Renal cortex interstitium (tissue), 11 donors: ENCODE data around the gene EEIG1. TPM values are rescaled to one million over a fixed set of nuclear protein-coding genes. Genes with fewer than 3 reads are reported as not detected.

Source experiments
- DNase-seq, 11 donors: peaks; one replicate each; pipeline ENCODE4 v3.0.0-alpha.2; 2013; ENCODE audit warnings: low read depth in 9 of 11, low spot score in 4 of 11; ENCODE audit errors: extremely low read depth in 1 of 11
- polyA plus RNA-seq, 3 donors: library from polyadenylated mRNA; unstranded; fragments of 120-200 nt; gene quantifications; one replicate each; pipeline ENCODE4 v1.2.1, GENCODE V29; 2013; ENCODE audit not compliant: insufficient read length in 3 of 3

EEIG1 gene
- polyA plus RNA-seq, 3 donors = 31.5 to 35.0 (median 34.1) TPM

DNA sequence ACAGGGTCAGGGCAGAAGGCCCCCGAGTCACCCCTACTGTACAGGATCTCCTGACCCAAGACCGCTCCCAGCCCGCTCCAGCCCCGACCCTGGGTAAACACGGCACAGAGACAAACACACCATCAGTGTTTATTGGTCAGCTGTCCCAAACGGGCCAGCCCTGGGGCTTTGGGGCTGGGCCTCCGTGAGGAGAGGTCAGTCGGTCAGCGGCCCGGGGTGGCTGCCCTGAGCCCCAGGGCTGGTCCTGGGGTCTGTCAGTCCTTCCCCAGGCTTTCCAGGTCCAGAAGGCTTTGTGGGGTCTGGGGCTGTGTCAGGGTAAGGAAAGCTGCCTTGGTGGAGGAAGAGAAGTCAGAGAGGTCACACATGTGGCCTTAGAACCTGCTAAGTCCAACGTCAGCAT, 45.8 kb downstream of the EEIG1 start:
- DNase-seq = no peak

DNA sequence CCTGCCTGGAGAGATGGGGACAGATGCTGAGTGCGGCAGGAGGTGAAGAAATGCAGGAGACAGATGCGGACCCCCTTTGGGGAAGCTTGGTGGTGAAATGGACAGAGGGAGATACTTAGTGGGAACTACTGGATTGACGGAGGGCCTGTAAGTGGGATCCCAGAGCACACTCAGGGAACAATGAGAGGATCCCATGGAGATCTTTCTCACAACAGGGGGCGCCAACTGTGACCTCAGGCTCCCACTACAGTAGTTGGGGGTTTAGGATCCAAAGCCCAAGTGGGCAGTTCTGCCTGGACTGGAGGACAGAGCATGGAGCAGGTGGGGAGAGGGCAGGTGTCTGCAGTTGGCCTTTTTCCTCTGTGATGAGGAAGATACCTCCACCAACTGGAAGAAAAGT, 46.5 kb downstream of the EEIG1 start:
- no peak for DNase-seq

GRCh38 chr9:127931092-127931881, 49.5 kb downstream of the EEIG1 start:
- no peak for DNase-seq

Other genes with a start within 250 kb of the EEIG1 start
- gene TOR2A, start 245.7 kb downstream of the EEIG1 start, polyA plus RNA-seq = 10 to 100 TPM; 12.1 to 19.0 (median 13.6) TPM
- gene SH2D3C, start 202.3 kb downstream of the EEIG1 start, polyA plus RNA-seq = 10 to 100 TPM; 13.2 to 17.6 (median 16.1) TPM
- 10 to 100 TPM; 67.5 to 75.5 (median 73.9) TPM for gene CDK9, start 195.0 kb downstream of the EEIG1 start, polyA plus RNA-seq
- 10 to 100 TPM; 38.9 to 45.5 (median 44.7) TPM for gene FPGS, start 178.1 kb downstream of the EEIG1 start, polyA plus RNA-seq
- 10 to 100 TPM; 75.7 to 92.9 (median 83.7) TPM for gene ENG, start 126.3 kb downstream of the EEIG1 start, polyA plus RNA-seq
- gene AK1, start 103.3 kb downstream of the EEIG1 start, polyA plus RNA-seq = 10 to 100 TPM; 31.0 to 50.7 (median 36.3) TPM
- gene ST6GALNAC6, start 81.4 kb downstream of the EEIG1 start, polyA plus RNA-seq = 10 to 100 TPM; 41.8 to 49.0 (median 42.4) TPM
- 10 to 100 TPM in 2 of 3 donors, 1 to 10 TPM in 1; 9.8 to 16.3 (median 13.1) TPM for gene ST6GALNAC4, start 63.9 kb downstream of the EEIG1 start, polyA plus RNA-seq
- gene PIP5KL1, start 50.2 kb downstream of the EEIG1 start, polyA plus RNA-seq = 1 to 10 TPM; 1.5 to 1.8 (median 1.7) TPM
- 10 to 100 TPM; 35.3 to 43.4 (median 36.3) TPM for gene DPM2, start 43.1 kb downstream of the EEIG1 start, polyA plus RNA-seq
- 10 to 100 TPM in 2 of 3 donors, 1 to 10 TPM in 1; 8.7 to 11.4 (median 10.3) TPM for gene NAIF1, start 86.3 kb upstream of the EEIG1 start, polyA plus RNA-seq
- gene SLC25A25, start 87.2 kb upstream of the EEIG1 start, polyA plus RNA-seq = 10 to 100 TPM; 13.0 to 14.9 (median 13.2) TPM
- gene PTGES2, start 146.7 kb upstream of the EEIG1 start, polyA plus RNA-seq = 10 to 100 TPM; 37.8 to 61.4 (median 55.5) TPM
- 1 to 10 TPM; 1.2 to 1.3 (median 1.2) TPM for gene LCN2, start 168.5 kb upstream of the EEIG1 start, polyA plus RNA-seq
- gene BBLN, start 179.3 kb upstream of the EEIG1 start, polyA plus RNA-seq = 10 to 100 TPM; 30.0 to 51.0 (median 48.6) TPM
- gene CIZ1, start 210.6 kb upstream of the EEIG1 start, polyA plus RNA-seq = 100 to 1,000 TPM; 115 to 139 (median 124) TPM
- gene DNM1, start 222.4 kb upstream of the EEIG1 start, polyA plus RNA-seq = 100 to 1,000 TPM; 106 to 279 (median 123) TPM